GM21526 (cell line): Measurements from ENCODE around the gene ALKBH5.

Experiments
- ATAC-seq: cut with Tn5 transposase; IDR thresholded peaks from one replicate; pipeline ENCODE4 v1.9.1; 2021; ENCODE audit warnings: moderate library complexity; ENCODE audit not compliant: unreplicated experiment, low FRiP score

ALKBH5 gene

GRCh38 chr17:18157354-18157985 lies 26.2 kb upstream of the ALKBH5 start:
- ATAC-seq: peak; percentile 8

DNA sequence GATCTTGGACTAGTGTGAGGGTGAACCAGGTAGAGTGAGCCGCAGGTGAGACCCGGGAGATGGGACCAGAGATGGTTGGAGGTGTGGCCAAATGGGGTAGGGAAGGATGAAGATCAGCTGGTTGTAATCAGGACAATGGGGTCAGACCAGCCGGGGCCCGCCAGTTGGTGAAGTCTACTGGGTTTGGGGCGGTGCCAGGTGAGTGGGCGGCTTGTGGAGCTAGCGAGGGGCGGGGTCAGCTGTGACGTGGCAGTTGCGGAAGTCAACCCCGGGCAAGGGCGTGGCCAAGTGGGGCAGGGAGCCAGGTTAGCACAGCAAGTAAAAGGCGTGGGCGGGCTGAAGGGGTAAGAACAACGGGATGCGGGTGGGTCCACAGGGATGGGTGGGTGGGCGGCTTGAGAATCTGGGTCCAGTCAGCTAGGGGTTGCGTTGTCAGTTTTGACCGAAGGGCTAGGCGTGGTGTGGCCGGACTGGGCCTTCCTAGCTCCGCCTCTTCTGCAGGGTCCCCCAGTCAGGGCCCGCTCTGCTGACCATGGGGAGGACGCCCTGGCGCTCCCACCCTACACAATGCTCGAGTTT lies 25.5 kb upstream of the ALKBH5 start:
- ATAC-seq: peak; percentile 49

DNA sequence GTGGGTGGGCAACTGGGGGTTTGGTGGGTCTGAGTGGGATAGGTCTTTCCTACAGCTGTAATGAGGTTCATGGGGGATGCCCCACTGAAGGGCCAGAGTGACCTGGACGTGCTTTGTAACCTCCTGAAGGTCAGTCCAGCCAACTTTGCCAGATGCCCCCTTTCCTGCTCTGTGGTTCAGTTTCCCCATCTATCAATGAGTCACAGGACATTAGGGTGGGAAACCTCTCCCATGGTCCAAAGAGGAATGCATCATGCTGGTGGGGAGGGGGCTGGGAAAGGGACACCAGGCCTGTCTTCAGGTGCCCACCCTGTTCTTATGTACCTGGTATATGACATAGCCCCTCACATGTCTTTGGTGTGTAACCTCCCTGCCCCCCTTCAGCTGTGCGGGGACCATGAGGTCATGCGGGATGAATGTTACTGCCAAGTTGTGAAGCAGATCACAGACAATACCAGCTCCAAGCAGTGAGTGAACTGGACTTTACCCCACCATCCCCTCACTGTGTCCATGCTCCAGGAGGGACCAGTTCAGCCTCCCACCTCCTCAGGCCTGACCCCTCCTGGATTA lies 24.0 kb upstream of the ALKBH5 start:
- no peak for ATAC-seq

DNA sequence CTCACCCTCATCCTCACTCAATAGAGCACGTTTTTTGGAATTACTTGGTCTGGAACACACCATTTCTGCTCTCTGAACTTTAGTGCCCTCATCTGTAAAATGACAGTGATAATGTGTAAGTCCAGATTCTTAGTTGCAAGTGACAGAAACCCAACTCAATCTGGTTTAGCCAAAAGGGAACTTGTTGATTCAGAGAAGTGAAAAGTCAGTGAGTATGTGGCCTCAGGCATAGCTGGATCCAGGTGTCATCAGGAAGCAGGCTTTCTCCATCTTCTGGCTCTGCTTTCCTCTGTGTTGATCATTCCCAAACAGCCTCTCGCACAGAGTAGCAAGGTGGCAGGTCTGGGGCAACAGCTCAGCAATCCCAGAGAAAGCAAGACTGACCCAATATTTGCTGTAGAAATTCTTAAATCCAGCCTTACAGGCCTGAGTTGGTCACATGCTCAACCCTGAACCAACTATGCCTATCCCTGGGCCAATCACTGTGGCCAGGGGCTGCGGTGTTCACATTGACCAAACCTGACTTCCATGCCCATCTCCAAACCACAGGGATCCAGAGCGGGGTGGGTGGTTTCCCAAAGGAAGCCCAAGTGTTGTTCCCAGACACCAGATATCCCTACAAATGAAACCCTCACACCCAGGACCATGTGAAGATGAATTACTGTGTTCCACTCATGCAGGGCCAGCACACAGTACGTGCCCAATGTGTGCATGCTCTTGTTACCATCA lies 23.3 kb upstream of the ALKBH5 start:
- no peak for ATAC-seq

DNA sequence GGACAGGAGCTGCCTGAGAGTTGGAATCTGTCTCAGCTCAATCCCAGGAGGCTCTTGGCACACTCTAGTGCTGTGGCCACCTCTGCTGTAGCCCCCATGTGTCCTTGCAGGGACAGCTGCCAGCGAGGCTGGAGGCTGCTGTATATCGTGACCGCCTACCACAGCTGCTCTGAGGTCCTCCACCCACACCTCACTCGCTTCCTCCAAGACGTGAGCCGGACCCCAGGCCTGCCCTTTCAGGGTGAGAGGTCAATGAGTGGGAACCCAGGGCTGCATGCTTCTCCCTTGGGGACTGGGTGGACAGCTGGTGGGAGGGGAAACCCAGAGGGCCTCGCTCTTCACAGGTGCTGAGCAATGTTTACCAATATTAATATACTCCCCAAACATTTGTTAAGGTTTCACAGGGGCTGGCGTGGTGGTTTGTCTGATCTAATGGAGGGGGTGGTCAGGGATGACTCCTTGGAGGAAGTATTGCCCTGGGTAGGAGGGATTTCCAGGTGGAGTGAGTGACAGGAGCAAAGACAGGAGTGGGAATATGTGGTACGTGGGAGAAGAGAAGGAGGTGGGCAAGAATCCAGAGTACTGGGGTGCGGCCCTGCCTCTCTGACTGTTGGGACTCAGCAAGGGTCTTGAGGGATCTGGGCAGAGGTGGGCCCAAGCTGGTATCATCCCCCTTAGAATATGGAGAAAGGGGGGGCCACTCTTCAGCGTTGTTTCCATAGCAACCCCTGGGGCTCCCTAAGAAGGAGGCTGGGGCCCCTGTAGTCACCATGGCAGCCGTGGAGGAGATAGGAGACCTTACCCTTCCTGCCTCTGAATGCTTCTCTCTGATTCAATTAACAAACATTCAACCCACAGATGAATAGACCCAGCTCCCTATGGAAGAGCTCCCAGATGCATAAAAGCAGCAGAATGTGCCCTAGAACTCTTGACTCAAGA lies 22.2 kb upstream of the ALKBH5 start:
- ATAC-seq: no peak

DNA sequence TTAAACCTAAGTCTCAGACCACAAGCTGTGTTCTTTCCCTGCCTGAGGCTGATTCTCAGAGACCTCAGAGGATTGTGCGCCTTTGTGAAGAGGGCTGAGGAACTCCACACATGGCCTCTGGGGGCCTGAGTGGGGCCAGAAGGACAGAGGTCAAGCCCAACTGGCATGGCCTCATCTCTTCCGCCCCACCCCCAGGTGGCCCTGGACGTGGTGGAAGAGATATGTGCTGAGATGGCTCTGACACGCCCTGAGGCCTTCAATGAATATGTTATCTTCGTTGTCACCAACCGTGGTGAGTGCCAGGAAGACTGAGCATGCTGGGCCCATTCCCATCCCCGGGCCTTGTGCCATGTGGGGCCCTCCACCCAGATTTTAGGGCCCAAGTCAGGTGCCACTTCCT lies 20.1 kb upstream of the ALKBH5 start:
- no peak for ATAC-seq

- ATAC-seq: no peak
Observed at GRCh38 chr17:18166894-18167293, 16.7 kb upstream of the ALKBH5 start.

GRCh38 chr17:18167421-18167820 lies 16.2 kb upstream of the ALKBH5 start:
- no peak for ATAC-seq

DNA sequence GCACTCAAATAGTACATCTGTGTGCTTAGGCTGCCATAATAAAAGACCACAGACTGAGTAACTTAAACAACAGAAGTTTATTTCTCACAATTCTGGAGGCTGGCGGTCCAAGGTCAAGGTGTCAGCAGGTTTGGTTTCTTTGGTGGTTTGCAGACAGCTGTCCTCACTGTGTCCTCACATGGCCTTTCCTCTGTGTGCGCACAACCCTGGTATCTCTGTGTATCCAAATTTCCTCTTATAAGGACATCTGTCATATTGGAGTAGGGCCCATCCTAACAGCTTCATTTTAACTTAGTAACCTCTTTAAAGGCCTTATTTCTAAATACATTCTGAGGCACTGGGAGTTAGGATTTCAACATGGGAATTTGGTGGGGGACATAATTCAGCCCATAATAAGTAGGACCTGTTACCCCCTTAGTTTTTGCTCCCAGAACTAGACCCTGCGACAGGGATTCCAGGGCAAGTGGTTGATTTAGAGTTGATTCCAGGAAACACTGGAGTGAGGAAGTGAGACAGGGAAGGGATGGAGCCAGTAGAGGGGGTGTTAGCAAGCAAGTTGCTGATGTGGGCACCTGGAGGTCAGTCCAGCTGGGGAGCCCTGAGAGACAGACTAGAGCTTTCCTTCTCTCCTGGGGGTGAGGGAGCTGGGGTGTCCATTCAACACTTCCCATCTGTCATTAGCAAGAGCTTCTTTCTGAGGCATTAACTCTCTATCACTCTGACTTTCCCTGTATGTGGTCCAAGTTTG lies 10.9 kb upstream of the ALKBH5 start:
- no peak for ATAC-seq

- no peak for ATAC-seq
Observed at GRCh38 chr17:18173740-18174139, 9.9 kb upstream of the ALKBH5 start.

DNA sequence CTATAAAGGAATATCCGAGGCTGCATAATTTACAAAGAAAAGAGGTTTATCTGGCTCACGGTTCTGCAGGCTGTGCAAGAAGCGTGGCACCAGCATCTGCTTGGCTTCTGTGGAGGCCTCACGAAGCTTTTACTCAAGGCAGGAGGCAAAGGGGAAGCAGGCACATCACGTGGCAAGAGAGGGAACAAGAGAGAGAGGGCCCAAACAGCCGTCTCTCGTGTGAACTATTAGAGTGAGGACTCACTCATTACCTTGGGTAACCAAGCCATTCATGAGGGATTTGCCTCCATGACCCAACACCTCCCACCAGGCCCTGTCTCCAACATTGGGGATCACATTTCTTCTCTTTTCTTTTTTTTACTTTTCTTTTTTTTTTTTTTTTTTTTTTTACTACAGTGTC lies 7.5 kb upstream of the ALKBH5 start:
- ATAC-seq: no peak

DNA sequence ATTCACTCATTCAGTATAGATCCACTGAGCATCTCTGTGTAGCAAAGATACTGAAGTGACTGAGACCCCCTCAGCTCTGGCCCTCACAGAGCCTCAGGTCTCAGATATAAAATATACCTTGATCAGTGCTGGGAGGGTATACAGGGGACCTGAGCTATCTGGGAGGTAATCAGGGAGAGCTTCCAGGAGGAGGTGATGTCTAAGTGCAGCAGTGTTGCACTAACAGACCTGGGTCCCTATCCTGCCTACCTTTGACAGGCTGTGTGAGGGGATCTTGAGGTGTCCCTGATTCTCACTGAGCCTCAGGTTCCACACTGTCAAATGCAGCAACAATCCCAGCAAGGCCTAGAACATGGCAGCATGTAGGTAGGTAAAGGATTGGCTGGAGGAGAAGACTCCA lies 6.5 kb upstream of the ALKBH5 start:
- no peak for ATAC-seq

DNA sequence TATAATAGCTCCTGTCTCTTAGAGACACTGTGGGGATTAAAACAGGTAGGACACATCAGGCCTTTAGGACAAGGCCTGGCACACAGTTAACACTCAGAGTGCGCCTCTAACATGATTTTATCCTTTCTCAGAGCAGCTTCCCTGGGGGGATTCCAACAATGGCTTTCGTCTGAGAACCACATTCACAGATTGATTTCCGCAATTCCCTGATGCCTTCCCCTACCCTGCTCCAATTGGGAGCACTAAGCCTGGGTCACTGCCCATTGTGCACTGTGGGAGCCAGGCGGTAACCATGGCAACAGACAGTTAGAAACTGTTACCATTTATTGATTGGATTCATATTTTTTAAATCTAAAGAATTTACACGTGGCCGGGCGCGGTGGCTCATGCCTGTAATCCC lies 5.9 kb upstream of the ALKBH5 start:
- ATAC-seq: no peak

GRCh38 chr17:18179196-18179595 lies 4.4 kb upstream of the ALKBH5 start:
- no peak for ATAC-seq

- ATAC-seq: no peak
Observed at GRCh38 chr17:18179804-18180203, 3.8 kb upstream of the ALKBH5 start.

- no peak for ATAC-seq
Observed at GRCh38 chr17:18181358-18181757, 2.3 kb upstream of the ALKBH5 start.

- no peak for ATAC-seq
Observed at GRCh38 chr17:18182110-18182977, 1.3 kb upstream of the ALKBH5 start.

- peak; percentile 32 for ATAC-seq
Observed at GRCh38 chr17:18182978-18183333, 672 bp upstream of the ALKBH5 start.
